ELF-1 (cell line): ENCODE results near the gene SLIT2.

Source experiments
- DNase-seq: peaks from one replicate; pipeline ENCODE4 v3.0.0-alpha.2; 2016; ENCODE audit warnings: low read depth, low spot score

SLIT2 gene

GRCh38 chr4:20251796-20252655 is at the start of gene SLIT2:
Gene SLIT2, plus strand, starts transcription at chr4:20251905. Its CDS starts 1,911 bp downstream, at chr4:20253816.
- peak; percentile 88 for DNase-seq

GRCh38 chr4:20203508-20203907 is 48.2 kb upstream of the SLIT2 start:
- no peak for DNase-seq

GRCh38 chr4:20217521-20217920 is 34.2 kb upstream of the SLIT2 start:
- DNase-seq = no peak

GRCh38 chr4:20217951-20218350 is 33.8 kb upstream of the SLIT2 start:
- no peak for DNase-seq

GRCh38 chr4:20219521-20219920 is 32.2 kb upstream of the SLIT2 start:
- DNase-seq = no peak

- no peak for DNase-seq
Observed at GRCh38 chr4:20237894-20238537, 13.7 kb upstream of the SLIT2 start.

GRCh38 chr4:20248155-20248558 is 3.5 kb upstream of the SLIT2 start:
- no peak for DNase-seq

GRCh38 chr4:20249333-20249732 is 2.4 kb upstream of the SLIT2 start:
- DNase-seq = no peak

GRCh38 chr4:20251031-20251795 is 492 bp upstream of the SLIT2 start:
- peak; percentile 73 for DNase-seq

GRCh38 chr4:20252656-20253282 is 1.1 kb downstream of the SLIT2 start:
- peak; percentile 75 for DNase-seq

GRCh38 chr4:20253283-20253734 is 1.6 kb downstream of the SLIT2 start:
- peak; percentile 11 for DNase-seq

- peak; percentile 53 for DNase-seq
Observed at GRCh38 chr4:20253735-20254409, 2.2 kb downstream of the SLIT2 start.

- peak; percentile 74 for DNase-seq
Observed at GRCh38 chr4:20254511-20255250, 3.0 kb downstream of the SLIT2 start.

- DNase-seq = no peak
Observed at GRCh38 chr4:20255251-20255586, 3.5 kb downstream of the SLIT2 start.

- no peak for DNase-seq
Observed at GRCh38 chr4:20255823-20256222, 4.1 kb downstream of the SLIT2 start.

- DNase-seq = no peak
Observed at GRCh38 chr4:20256381-20256881, 4.7 kb downstream of the SLIT2 start.

GRCh38 chr4:20259707-20260106 is 8.0 kb downstream of the SLIT2 start:
- no peak for DNase-seq

- no peak for DNase-seq
Observed at GRCh38 chr4:20260821-20261220, 9.1 kb downstream of the SLIT2 start.

GRCh38 chr4:20262221-20262620 is 10.5 kb downstream of the SLIT2 start:
- no peak for DNase-seq

- DNase-seq = no peak
Observed at GRCh38 chr4:20264688-20265087, 13.0 kb downstream of the SLIT2 start.
